ENCODE measurements around the gene METTL13.

Gene METTL13

GRCh38 chr1:171826973-171827372 is 45.5 kb downstream of the METTL13 start:
- Histone ChIP-seq H2AFZ (ENCODE audit: low read length) (no peak overlapping the region), H3K9me3 (replicated peaks; ENCODE audit: insufficient read depth, low read length) (no peaks in the 10 kb centered on the region), H3K27ac (ENCODE audit: low read length) (no peak overlapping the region), H4K20me1 (ENCODE audit: insufficient read depth, low read length) (no peaks in the 10 kb centered on the region), H3K4me2 (ENCODE audit: low read depth, low read length) (no peak overlapping the region), H3K36me3 (replicated peaks; ENCODE audit: insufficient read depth, low read length) (no peaks in the 10 kb centered on the region), H3K79me2 (ENCODE audit: low read length) (no peaks in the 10 kb centered on the region), H3K9me2 (replicated peaks; ENCODE audit: insufficient read depth, low read length) (no peaks in the 10 kb centered on the region), H3K4me3 (ENCODE audit: low read length) (no peak overlapping the region), H3K4me1 (ENCODE audit: low read length) (no peaks in the 10 kb centered on the region), H3K9ac (ENCODE audit: low read length) (no peak overlapping the region), H3K27me3 (replicated peaks; ENCODE audit: insufficient read depth, low read length) (no peaks in the 10 kb centered on the region), H3F3A (ENCODE audit: insufficient read depth, low read length) (no peaks in the 10 kb centered on the region)
- TF ChIP-seq CTCF (IDR thresholded peaks at IDR 0.05; ENCODE audit: low read length) (no peak), EZH2 (optimal IDR thresholded peaks at IDR 0.05; ENCODE audit: low read depth, low read length) (no peak), EZH2phosphoT487 (IDR thresholded peaks at IDR 0.05; ENCODE audit: low read length) (no peak)
- DNase-seq: no peak

GRCh38 chr1:171828794-171829193 is 47.3 kb downstream of the METTL13 start:
- Histone ChIP-seq H3K4me1 (ENCODE audit: low read length) (no peaks in the 10 kb centered on the region), H3K27ac (ENCODE audit: low read length) (no peak overlapping the region), H3K79me2 (ENCODE audit: low read length) (no peaks in the 10 kb centered on the region), H3K9ac (ENCODE audit: low read length) (no peak overlapping the region), H3F3A (ENCODE audit: insufficient read depth, low read length) (no peaks in the 10 kb centered on the region), H2AFZ (ENCODE audit: low read length) (no peak overlapping the region), H3K4me2 (ENCODE audit: low read depth, low read length) (no peak overlapping the region), H3K9me3 (replicated peaks; ENCODE audit: insufficient read depth, low read length) (no peaks in the 10 kb centered on the region), H4K20me1 (ENCODE audit: insufficient read depth, low read length) (no peaks in the 10 kb centered on the region), H3K4me3 (ENCODE audit: low read length) (no peak overlapping the region), H3K9me2 (replicated peaks; ENCODE audit: insufficient read depth, low read length) (no peaks in the 10 kb centered on the region), H3K27me3 (replicated peaks; ENCODE audit: insufficient read depth, low read length) (no peaks in the 10 kb centered on the region), H3K36me3 (replicated peaks; ENCODE audit: insufficient read depth, low read length) (no peaks in the 10 kb centered on the region)
- no peak for DNase-seq
- TF ChIP-seq EZH2 (optimal IDR thresholded peaks at IDR 0.05; ENCODE audit: low read depth, low read length) (no peak), CTCF (IDR thresholded peaks at IDR 0.05; ENCODE audit: low read length) (no peak), EZH2phosphoT487 (IDR thresholded peaks at IDR 0.05; ENCODE audit: low read length) (no peak)

GRCh38 chr1:171833091-171833825 is 51.8 kb downstream of the METTL13 start:
- no peaks in the 10 kb centered on the region for H3K27me3 ChIP-seq (replicated peaks; ENCODE audit: insufficient read depth, low read length)
- no peak overlapping the region for H3K4me2 ChIP-seq (ENCODE audit: low read depth, low read length)
- H3K27ac ChIP-seq (ENCODE audit: low read length): no peak overlapping the region
- no peak overlapping the region for H2AFZ ChIP-seq (ENCODE audit: low read length)
- no peaks in the 10 kb centered on the region for H3K9me2 ChIP-seq (replicated peaks; ENCODE audit: insufficient read depth, low read length)
- TF ChIP-seq EZH2 (optimal IDR thresholded peaks at IDR 0.05; ENCODE audit: low read depth, low read length) (no peak), CTCF (IDR thresholded peaks at IDR 0.05; ENCODE audit: low read length) (no peak), EZH2phosphoT487 (IDR thresholded peaks at IDR 0.05; ENCODE audit: low read length) (no peak)
- no peak overlapping the region for H3K4me3 ChIP-seq (ENCODE audit: low read length)
- DNase-seq: no peak
- H3K36me3 ChIP-seq (replicated peaks; ENCODE audit: insufficient read depth, low read length): no peaks in the 10 kb centered on the region
- H3K9me3 ChIP-seq (replicated peaks; ENCODE audit: insufficient read depth, low read length): no peaks in the 10 kb centered on the region
- H3K79me2 ChIP-seq (ENCODE audit: low read length): no peaks in the 10 kb centered on the region
- H3F3A ChIP-seq (ENCODE audit: insufficient read depth, low read length): no peaks in the 10 kb centered on the region
- no peak overlapping the region for H3K9ac ChIP-seq (ENCODE audit: low read length)
- H3K4me1 ChIP-seq (ENCODE audit: low read length): no peaks in the 10 kb centered on the region
- no peaks in the 10 kb centered on the region for H4K20me1 ChIP-seq (ENCODE audit: insufficient read depth, low read length)
